ENCODE measurements around the gene SASH3.
A peak's percentile ranks its signal among the peaks of the same experiment; 100 is the strongest.

SASH3 gene

GRCh38 chrX:129795584-129795983 lies 15.8 kb downstream of the SASH3 start:
- in situ Hi-C loops (cut with HindIII; ENCODE audit: low pct_ligation_motif_present, low pct_unique_long_range_greater_than_20kb, low sequenced_read_pairs), result no loop called here
- DNase-seq, result no peak

GRCh38 chrX:129797251-129797906 lies 17.6 kb downstream of the SASH3 start:
- no peak for DNase-seq
- in situ Hi-C loops (cut with HindIII; ENCODE audit: low pct_ligation_motif_present, low pct_unique_long_range_greater_than_20kb, low sequenced_read_pairs), result no loop called here

GRCh38 chrX:129798456-129798855 lies 18.7 kb downstream of the SASH3 start:
- no peak for DNase-seq
- in situ Hi-C loops (cut with HindIII; ENCODE audit: low pct_ligation_motif_present, low pct_unique_long_range_greater_than_20kb, low sequenced_read_pairs), result no loop called here

- in situ Hi-C loops (cut with HindIII; ENCODE audit: low pct_ligation_motif_present, low pct_unique_long_range_greater_than_20kb, low sequenced_read_pairs), result no loop called here
- DNase-seq, result no peak
These were observed 19.1 kb downstream of the SASH3 start for GRCh38 chrX:129798888-129799287.

- in situ Hi-C loops (cut with HindIII; ENCODE audit: low pct_ligation_motif_present, low pct_unique_long_range_greater_than_20kb, low sequenced_read_pairs), result no loop called here
These were observed 20.4 kb downstream of the SASH3 start for GRCh38 chrX:129800186-129800585.

GRCh38 chrX:129802863-129803262 lies 23.1 kb downstream of the SASH3 start:
- DNase-seq, result no peak
- in situ Hi-C loops (cut with HindIII; ENCODE audit: low pct_ligation_motif_present, low pct_unique_long_range_greater_than_20kb, low sequenced_read_pairs), result no loop called here

More at GRCh38 chrX:129800186-129800585, 20.4 kb downstream of the SASH3 start:
- no peak for DNase-seq

GRCh38 chrX:129804806-129805205 lies 25.1 kb downstream of the SASH3 start:
- no peak for DNase-seq
- in situ Hi-C loops (cut with HindIII; ENCODE audit: low pct_ligation_motif_present, low pct_unique_long_range_greater_than_20kb, low sequenced_read_pairs), result no loop called here

- in situ Hi-C loops (cut with HindIII; ENCODE audit: low pct_ligation_motif_present, low pct_unique_long_range_greater_than_20kb, low sequenced_read_pairs), result no loop called here
These were observed 28.5 kb downstream of the SASH3 start for GRCh38 chrX:129808158-129808828.

GRCh38 chrX:129808829-129809796 lies 29.4 kb downstream of the SASH3 start:
- in situ Hi-C loops (cut with HindIII; ENCODE audit: low pct_ligation_motif_present, low pct_unique_long_range_greater_than_20kb, low sequenced_read_pairs), result no loop called here
- no peak for DNase-seq

More at GRCh38 chrX:129808158-129808828, 28.5 kb downstream of the SASH3 start:
- no peak for DNase-seq

- in situ Hi-C loops (cut with HindIII; ENCODE audit: low pct_ligation_motif_present, low pct_unique_long_range_greater_than_20kb, low sequenced_read_pairs), result no loop called here
These were observed 34.1 kb downstream of the SASH3 start for GRCh38 chrX:129813662-129814368.

GRCh38 chrX:129818123-129818522 lies 38.4 kb downstream of the SASH3 start:
- no peak for DNase-seq
- in situ Hi-C loops (cut with HindIII; ENCODE audit: low pct_ligation_motif_present, low pct_unique_long_range_greater_than_20kb, low sequenced_read_pairs), result no loop called here

More at GRCh38 chrX:129813662-129814368, 34.1 kb downstream of the SASH3 start:
- DNase-seq, result no peak

- in situ Hi-C loops (cut with HindIII; ENCODE audit: low pct_ligation_motif_present, low pct_unique_long_range_greater_than_20kb, low sequenced_read_pairs), result no loop called here
- DNase-seq, result peak; percentile 34
These were observed 43.4 kb downstream of the SASH3 start for GRCh38 chrX:129823115-129823514.

GRCh38 chrX:129823522-129823921 lies 43.8 kb downstream of the SASH3 start:
- DNase-seq, result no peak
- in situ Hi-C loops (cut with HindIII; ENCODE audit: low pct_ligation_motif_present, low pct_unique_long_range_greater_than_20kb, low sequenced_read_pairs), result no loop called here

GRCh38 chrX:129824620-129825019 lies 44.9 kb downstream of the SASH3 start:
- no peak for DNase-seq
- in situ Hi-C loops (cut with HindIII; ENCODE audit: low pct_ligation_motif_present, low pct_unique_long_range_greater_than_20kb, low sequenced_read_pairs), result no loop called here

- in situ Hi-C loops (cut with HindIII; ENCODE audit: low pct_ligation_motif_present, low pct_unique_long_range_greater_than_20kb, low sequenced_read_pairs), result no loop called here
These were observed 46.2 kb downstream of the SASH3 start for GRCh38 chrX:129825746-129826505.

GRCh38 chrX:129830494-129830893 lies 50.7 kb downstream of the SASH3 start:
- DNase-seq, result peak; percentile 29
- in situ Hi-C loops (cut with HindIII; ENCODE audit: low pct_ligation_motif_present, low pct_unique_long_range_greater_than_20kb, low sequenced_read_pairs), result no loop called here

More at GRCh38 chrX:129825746-129826505, 46.2 kb downstream of the SASH3 start:
- no peak for DNase-seq

- in situ Hi-C loops (cut with HindIII; ENCODE audit: low pct_ligation_motif_present, low pct_unique_long_range_greater_than_20kb, low sequenced_read_pairs), result no loop called here
- no peak for DNase-seq
These were observed 51.5 kb downstream of the SASH3 start for GRCh38 chrX:129831091-129831885.
